HEK293 (cell line): Measurements from ENCODE around the gene CCDC57.

Source experiments
- CTCF ChIA-PET: fragments of 350-600 bp; formaldehyde crosslinking; extraction: SDS; loops from one replicate; lab custom pipeline; 2021; ENCODE audit warnings: antibody characterized with exemption; lab: Yijun Ruan, JAX
- POLR2A ChIA-PET: fragments of 300-600 bp; formaldehyde crosslinking; extraction: SDS; loops from one replicate; lab custom pipeline; 2020; ENCODE audit warnings: antibody characterized with exemption, inconsistent platforms; lab: Yijun Ruan, JAX
- H3K27ac ChIP-seq: fragments of 200-500 bp; sonication (Bioruptor generic); 2 replicates; pipeline ENCODE4 v1.5.1; 2014; ENCODE audit warnings: low read depth, low read length, control low read depth, inconsistent platforms; ENCODE audit errors: extremely low read depth
- H3K36me3 ChIP-seq, 2 experiments: fragments of 200-500 bp in 1 of 2; sonication (Bioruptor generic) in 1 of 2; 1 replicate in 1 of 2; 2 replicates in 1 of 2; pipeline ENCODE4 v1.5.1; 2014 to 2017; ENCODE audit warnings: inconsistent platforms in 2 of 2, low read length in 2 of 2; ENCODE audit not compliant: control insufficient read depth in 2 of 2, insufficient read depth in 1 of 2
- H3K4me1 ChIP-seq: fragments of 200-500 bp; sonication (Bioruptor generic); 2 replicates; pipeline ENCODE4 v1.5.1; 2014; ENCODE audit warnings: mild to moderate bottlenecking, low read length, inconsistent platforms; ENCODE audit not compliant: control insufficient read depth, insufficient read depth
- H3K4me3 ChIP-seq: 2 replicates; pipeline ENCODE4 v1.5.1; 2011; ENCODE audit warnings: low read depth, mild to moderate bottlenecking, control low read depth, low read length, moderate library complexity
- H3K9me3 ChIP-seq: fragments of 200-500 bp; sonication (Bioruptor generic); 2 replicates; pipeline ENCODE4 v1.5.1; 2014; ENCODE audit warnings: low read depth, low read length, inconsistent platforms; ENCODE audit not compliant: control insufficient read depth, insufficient read depth
- GLIS2 ChIP-seq: fragments of 450-650 bp; formaldehyde crosslinking; IDR thresholded peaks from 2 replicates; pipeline ENCODE4 v1.5.1; 2016; ENCODE audit warnings: missing biosample characterization, missing genetic modification characterization
- KLF1 ChIP-seq: fragments of 450-650 bp; formaldehyde crosslinking; IDR thresholded peaks from 2 replicates; pipeline ENCODE4 v1.5.1; 2016; ENCODE audit warnings: missing biosample characterization, missing genetic modification characterization
- KLF16 ChIP-seq: fragments of 450-650 bp; formaldehyde crosslinking; IDR thresholded peaks from 2 replicates; pipeline ENCODE4 v1.5.1; 2017; ENCODE audit warnings: missing biosample characterization, missing genetic modification characterization
- PATZ1 ChIP-seq: fragments of 450-650 bp; formaldehyde crosslinking; IDR thresholded peaks from 2 replicates; pipeline ENCODE4 v1.5.1; 2016; ENCODE audit warnings: missing biosample characterization, missing genetic modification characterization
- PBX3 ChIP-seq: sonication (generic); formaldehyde crosslinking; IDR thresholded peaks from 2 replicates; pipeline ENCODE4 v1.8.1; 2022; ENCODE audit warnings: mild to moderate bottlenecking, moderate library complexity, missing genetic modification reagents
- PRDM10 ChIP-seq: fragments of 450-650 bp; formaldehyde crosslinking; IDR thresholded peaks from 2 replicates; pipeline ENCODE4 v1.5.1; 2016; ENCODE audit warnings: missing biosample characterization, missing genetic modification characterization
- SCRT1 ChIP-seq: fragments of 450-650 bp; formaldehyde crosslinking; IDR thresholded peaks from 2 replicates; pipeline ENCODE4 v1.5.1; 2016; ENCODE audit warnings: missing biosample characterization, missing genetic modification characterization, borderline replicate concordance
- SCRT2 ChIP-seq: fragments of 450-650 bp; formaldehyde crosslinking; IDR thresholded peaks from 2 replicates; pipeline ENCODE4 v1.5.1; 2016; ENCODE audit warnings: missing biosample characterization, missing genetic modification characterization
- ZFP41 ChIP-seq: fragments of 450-650 bp; formaldehyde crosslinking; IDR thresholded peaks from 2 replicates; pipeline ENCODE4 v1.5.1; 2016; ENCODE audit warnings: missing biosample characterization, missing genetic modification characterization, borderline replicate concordance
- ZIC2 ChIP-seq: fragments of 450-650 bp; formaldehyde crosslinking; IDR thresholded peaks from 2 replicates; pipeline ENCODE4 v1.5.1; 2016; ENCODE audit warnings: missing biosample characterization, missing genetic modification characterization
- ZNF133 ChIP-seq: fragments of 450-650 bp; formaldehyde crosslinking; IDR thresholded peaks from 2 replicates; pipeline ENCODE4 v1.5.1; 2016; ENCODE audit warnings: missing biosample characterization, missing genetic modification characterization
- ZNF169 ChIP-seq: fragments of 450-650 bp; formaldehyde crosslinking; IDR thresholded peaks from 2 replicates; pipeline ENCODE4 v1.5.1; 2016; ENCODE audit warnings: missing biosample characterization, missing genetic modification characterization
- ZNF18 ChIP-seq: fragments of 450-650 bp; formaldehyde crosslinking; IDR thresholded peaks from 2 replicates; pipeline ENCODE4 v1.5.1; 2016; ENCODE audit warnings: missing biosample characterization, missing genetic modification characterization
- ZNF23 ChIP-seq: fragments of 450-650 bp; formaldehyde crosslinking; IDR thresholded peaks from 2 replicates; pipeline ENCODE4 v1.5.1; 2016; ENCODE audit warnings: missing biosample characterization, missing genetic modification characterization, borderline replicate concordance
- ZNF585B ChIP-seq: fragments of 450-650 bp; formaldehyde crosslinking; IDR thresholded peaks from 2 replicates; pipeline ENCODE4 v1.5.1; 2016; ENCODE audit warnings: missing biosample characterization, missing genetic modification characterization
- ZSCAN4 ChIP-seq: fragments of 450-650 bp; formaldehyde crosslinking; IDR thresholded peaks from 2 replicates; pipeline ENCODE4 v1.5.1; 2017; ENCODE audit warnings: missing biosample characterization, missing genetic modification characterization

Gene CCDC57

GRCh38 chr17:82059272-82060000 is 153.2 kb downstream of the CCDC57 start:
- peaks cover 3 to 99% of the 10 kb centered on the region in 2 experiments; a peak in 2 of 3 replicates for H3K36me3 ChIP-seq
- no peak overlapping the region for H3K4me3 ChIP-seq
- CTCF ChIA-PET, result interaction anchor here (0.6 kb wide), 1 partner anchor 39 kb away, joined by 3 read pairs; no protein-coding TSS in a partner anchor
- no peaks in the 10 kb centered on the region for H3K9me3 ChIP-seq
- POLR2A ChIA-PET, result interaction anchor here (0.8 to 14.2 kb wide), 11 partner anchors 9 to 32 kb away, joined by 3 to 96 read pairs (median 4); partner anchors contain the start of genes DCXR and RAC3
- peak overlapping the region; percentile 47 for H3K27ac ChIP-seq
- TF ChIP-seq SCRT2 (tag by site-specific recombination) (peak; percentile 96), PBX3 (CRISPR knock-in tag) (0 out of 2 replicates have a peak, but pooled peaks have one; percentile 38), PATZ1 (tag by site-specific recombination) (0 out of 2 replicates have a peak, but pooled peaks have one; percentile 2), ZSCAN4 (tag by site-specific recombination) (no peak), SCRT1 (tag by site-specific recombination) (peak; percentile 88), ZNF18 (no peak), ZIC2 (tag by site-specific recombination) (no peak), ZFP41 (no peak), ZNF23 (tag by site-specific recombination) (no peak), PRDM10 (tag by site-specific recombination) (0 out of 2 replicates have a peak, but pooled peaks have one; percentile 18), KLF16 (tag by site-specific recombination) (no peak)
- 0 out of 2 replicates have a peak, but pooled peaks cover 5% of the 10 kb centered on the region for H3K4me1 ChIP-seq

- POLR2A ChIA-PET, result interaction anchor here (0.7 to 14.2 kb wide), 7 partner anchors 15 to 45 kb away, joined by 3 to 96 read pairs (median 5); partner anchors contain the start of genes DCXR and RAC3
- Histone ChIP-seq H3K36me3 (peaks cover 3 to 99% of the 10 kb centered on the region in 2 experiments; a peak in 2 of 3 replicates), H3K4me3 (no peak overlapping the region), H3K27ac (peak overlapping the region; percentile 47; the same call in 1 of the 2 replicates), H3K9me3 (no peaks in the 10 kb centered on the region), H3K4me1 (no peaks in the 10 kb centered on the region)
- CTCF ChIA-PET, result no interaction called here
- TF ChIP-seq ZNF133 (tag by site-specific recombination), result no peak
- TF ChIP-seq ZNF169, result no peak
- TF ChIP-seq GLIS2 (tag by site-specific recombination), result peak; percentile 20; the same call in 1 of the 2 replicates
- TF ChIP-seq ZNF585B (tag by site-specific recombination), result no peak
- no peak for TF ChIP-seq KLF1 (tag by site-specific recombination)
- 0 out of 2 replicates have a peak, but pooled peaks have one; percentile 15 for TF ChIP-seq PATZ1 (tag by site-specific recombination)
Measured at GRCh38 chr17:82058855-82059249, 153.8 kb downstream of the CCDC57 start.
